B cell (primary cell): ENCODE results near the gene CDC42BPA. TPM values are rescaled to one million over a fixed set of nuclear protein-coding genes. Genes with fewer than 3 reads are reported as not detected.

ENCODE experiments used
- ATAC-seq: fragments of 200-7000 bp; cut with Tn5 transposase; one replicate; pipeline ENCODE4 v1.10.0; 2021; ENCODE audit warnings: low read depth, mild to moderate bottlenecking, moderate number of reproducible peaks, moderate library complexity
- CTCF ChIA-PET: fragments of 350-600 bp; sonication (Branson Sonifier 250); formaldehyde crosslinking; loops from one replicate; lab custom pipeline; 2021; ENCODE audit warnings: antibody characterized with exemption, inconsistent platforms; lab: Charles Lee
- POLR2A ChIA-PET: fragments of 350-600 bp; sonication (Branson Sonifier 250); formaldehyde crosslinking; loops from one replicate; lab custom pipeline; 2021; ENCODE audit warnings: antibody characterized with exemption; lab: Charles Lee
- DNase-seq: peaks from one replicate; pipeline ENCODE4 v3.0.0; 2013
- H2AFZ ChIP-seq: 2 replicates; pipeline ENCODE4 v1.6.1; 2012; ENCODE audit warnings: mild to moderate bottlenecking, low read depth, low read length; ENCODE audit not compliant: insufficient read depth, poor library complexity, severe bottlenecking
- H3K27ac ChIP-seq, 2 donors: 1 replicate in 1 of 2; 2 replicates in 1 of 2; pipeline ENCODE4 v1.5.1; 2012 to 2013; ENCODE audit warnings: low read length in 2 of 2, mild to moderate bottlenecking in 2 of 2, moderate library complexity in 1 of 2
- H3K27me3 ChIP-seq, 4 experiments: fragments of 200-600 bp in 1 of 4; sonication (generic) in 1 of 4; replicated peaks in 1 of 4; 1 replicate in 2 of 4; 2 replicates in 2 of 4; pipeline versions ENCODE4 v1.6.1 to v1.7.0; 2013 to 2016; ENCODE audit warnings: low read length in 3 of 4, mild to moderate bottlenecking in 2 of 4, mixed read lengths in 1 of 4, moderate library complexity in 1 of 4; ENCODE audit not compliant: insufficient read depth in 4 of 4, control insufficient read depth in 3 of 4; ENCODE audit errors: control extremely low read depth in 1 of 4
- H3K36me3 ChIP-seq, 2 experiments: replicated peaks in 1 of 2; 1 replicate in 1 of 2; 2 replicates in 1 of 2; pipeline versions ENCODE4 v1.6.1 to v1.7.1; 2013; ENCODE audit warnings: low read length in 1 of 2; ENCODE audit not compliant: insufficient read depth in 2 of 2, control insufficient read depth in 1 of 2; ENCODE audit errors: control extremely low read depth in 1 of 2, extremely low read depth in 1 of 2
- H3K4me1 ChIP-seq, 2 donors: fragments of 200-600 bp in 1 of 2; sonication (generic) in 1 of 2; 1 replicate in 1 of 2; 2 replicates in 1 of 2; pipeline versions ENCODE4 v1.5.1 to v1.6.1; 2013 to 2017; ENCODE audit warnings: low read length in 2 of 2; ENCODE audit not compliant: control insufficient read depth in 2 of 2, insufficient read depth in 2 of 2
- H3K4me2 ChIP-seq: replicated peaks from 2 replicates; pipeline ENCODE3; 2012; ENCODE audit warnings: mild to moderate bottlenecking, low read depth, low read length; ENCODE audit not compliant: poor library complexity, severe bottlenecking
- H3K4me3 ChIP-seq, 5 experiments: fragments of 200-600 bp in 1 of 5; sonication (generic) in 1 of 5; 1 replicate in 3 of 5; 2 replicates in 2 of 5; pipeline versions ENCODE4 v1.5.1 to v1.7.0; 2011 to 2016; ENCODE audit warnings: low read length in 4 of 5, mild to moderate bottlenecking in 4 of 5, low read depth in 2 of 5, control low read depth in 1 of 5, moderate library complexity in 1 of 5; ENCODE audit not compliant: insufficient read depth in 1 of 5; ENCODE audit errors: control extremely low read depth in 1 of 5, extremely low read depth in 1 of 5
- H3K79me2 ChIP-seq: fragments of 200-600 bp; sonication (generic); one replicate; pipeline ENCODE4 v1.6.0; 2016; ENCODE audit warnings: low read length; ENCODE audit not compliant: control insufficient read depth, insufficient read depth
- H3K9ac ChIP-seq: fragments of 200-600 bp; sonication (generic); 2 replicates; pipeline ENCODE4 v1.6.1; 2017; ENCODE audit warnings: mild to moderate bottlenecking, low read length, moderate library complexity
- H3K9me3 ChIP-seq, 3 donors: one replicate each; pipeline versions ENCODE4 v1.6.1 to v1.7.1; 2013; ENCODE audit warnings: low read length in 2 of 3; ENCODE audit not compliant: control insufficient read depth in 2 of 3, insufficient read depth in 1 of 3; ENCODE audit errors: control extremely low read depth in 1 of 3
- H4K20me1 ChIP-seq: 2 replicates; pipeline ENCODE4 v1.6.0; 2012; ENCODE audit warnings: mild to moderate bottlenecking, low read length; ENCODE audit not compliant: insufficient read depth, control insufficient read depth, poor library complexity, severe bottlenecking
- H3K27ac Mint-ChIP-seq: one replicate; pipeline ENCODE4 v1.8.0; 2021; ENCODE audit warnings: mixed read lengths
- H3K27me3 Mint-ChIP-seq: one replicate; pipeline ENCODE4 v1.8.0; 2021; ENCODE audit warnings: mixed read lengths
- H3K4me1 Mint-ChIP-seq: one replicate; pipeline ENCODE4 v1.8.0; 2021; ENCODE audit warnings: mixed read lengths
- H3K4me3 Mint-ChIP-seq: one replicate; pipeline ENCODE4 v1.8.0; 2021; ENCODE audit warnings: mixed read lengths
- H3K9me3 Mint-ChIP-seq: one replicate; pipeline ENCODE4 v1.8.0; 2022; ENCODE audit warnings: mixed read lengths; ENCODE audit not compliant: insufficient read depth
- EZH2 ChIP-seq: IDR thresholded peaks from 2 replicates; pipeline ENCODE4 v1.6.1; 2012; ENCODE audit warnings: borderline replicate concordance, low read depth, mild to moderate bottlenecking, moderate library complexity, low read length; ENCODE audit not compliant: insufficient read depth, poor library complexity, severe bottlenecking
- WGBS: methylation state at CpG from one replicate; pipeline ENCODE4 v1.1.5; 2013; ENCODE audit warnings: missing lambda C conversion rate; ENCODE audit not compliant: insufficient coverage; 5-methylcytosine and 5-hydroxymethylcytosine counted together
- intact Hi-C: fragments of 100-400 bp; cut with micrococcal nuclease; formaldehyde crosslinking; loops from one replicate; pipeline ENCODE4 v1.10.0; 2022
- polyA plus RNA-seq: library from polyadenylated mRNA; depleted of rRNA; stranded (reverse); fragments of >200 nt; gene quantifications from 2 replicates; pipeline ENCODE4 v1.2.3, GENCODE V29; 2012
- total RNA-seq, 2 donors: library from RNA; stranded (reverse); fragments of 120-200 nt in 1 of 2; gene quantifications; 1 replicate in 1 of 2; 2 replicates in 1 of 2; pipeline versions ENCODE4 v1.2.3 to v1.2.4, GENCODE V29; 2013 to 2022
- TF ChIP-seq, protein P1 (sequence below): fragments of 200-600 bp; IDR thresholded peaks from one replicate; pipeline ENCODE4 v1.8.0; 2022; ENCODE audit warnings: antibody characterized with exemption, mild to moderate bottlenecking

The CDC42BPA gene
- total and polyA plus RNA-seq, 2 donors (not counting 1 experiment from before 2014, with no cell fraction given) = 0.04 to 0.69 TPM

DNA sequence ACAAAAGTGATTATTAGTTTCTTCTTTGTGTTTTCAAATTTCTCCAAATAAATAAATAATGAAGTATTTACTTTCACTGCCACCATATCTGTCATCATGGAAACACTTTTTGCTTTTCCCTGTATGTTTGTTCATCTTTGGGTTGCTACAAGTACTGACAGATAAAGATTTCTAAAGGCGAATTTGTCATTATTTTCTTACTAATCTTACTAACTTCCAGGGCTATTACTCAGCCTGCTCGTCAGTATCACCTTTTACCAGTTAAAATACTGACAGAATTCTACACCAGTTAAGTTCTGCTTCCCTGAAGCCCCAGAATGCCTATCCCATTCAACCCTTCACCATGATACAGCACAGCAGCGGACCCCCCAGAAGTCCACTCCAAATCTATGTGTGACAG is 106.1 kb downstream of the CDC42BPA start:
- ATAC-seq (no peak), DNase-seq (no peak)
- Histone ChIP-seq H3K27me3 (peaks cover 0 to 2% (median 0%) of the 10 kb centered on the region in 4 experiments), H3K4me2 (no peak overlapping the region), H2AFZ (no peak overlapping the region), H3K9me3 (no peaks in the 10 kb centered on the region), H3K4me3 (no peak overlapping the region), H3K36me3 (no peaks in the 10 kb centered on the region), H3K4me1 (no peaks in the 10 kb centered on the region), H3K79me2 (no peaks in the 10 kb centered on the region), H4K20me1 (no peaks in the 10 kb centered on the region), H3K9ac (no peak overlapping the region), H3K27ac (no peak overlapping the region)
- 94% methylated on average over 3 of the region's 3 CpGs for WGBS
- Mint-ChIP-seq H3K9me3 (no peaks in the 10 kb centered on the region), H3K27me3 (peaks cover 12% of the 10 kb centered on the region), H3K4me3 (no peak overlapping the region), H3K4me1 (no peaks in the 10 kb centered on the region), H3K27ac (no peak overlapping the region)
- ChIA-PET POLR2A (no interaction called here), CTCF (interaction anchor here (0.9 kb wide), 1 partner anchor 12 kb away, joined by 3 read pairs; no protein-coding TSS in a partner anchor)
- TF ChIP-seq EZH2 = no peak
- TF ChIP-seq, protein P1, sequence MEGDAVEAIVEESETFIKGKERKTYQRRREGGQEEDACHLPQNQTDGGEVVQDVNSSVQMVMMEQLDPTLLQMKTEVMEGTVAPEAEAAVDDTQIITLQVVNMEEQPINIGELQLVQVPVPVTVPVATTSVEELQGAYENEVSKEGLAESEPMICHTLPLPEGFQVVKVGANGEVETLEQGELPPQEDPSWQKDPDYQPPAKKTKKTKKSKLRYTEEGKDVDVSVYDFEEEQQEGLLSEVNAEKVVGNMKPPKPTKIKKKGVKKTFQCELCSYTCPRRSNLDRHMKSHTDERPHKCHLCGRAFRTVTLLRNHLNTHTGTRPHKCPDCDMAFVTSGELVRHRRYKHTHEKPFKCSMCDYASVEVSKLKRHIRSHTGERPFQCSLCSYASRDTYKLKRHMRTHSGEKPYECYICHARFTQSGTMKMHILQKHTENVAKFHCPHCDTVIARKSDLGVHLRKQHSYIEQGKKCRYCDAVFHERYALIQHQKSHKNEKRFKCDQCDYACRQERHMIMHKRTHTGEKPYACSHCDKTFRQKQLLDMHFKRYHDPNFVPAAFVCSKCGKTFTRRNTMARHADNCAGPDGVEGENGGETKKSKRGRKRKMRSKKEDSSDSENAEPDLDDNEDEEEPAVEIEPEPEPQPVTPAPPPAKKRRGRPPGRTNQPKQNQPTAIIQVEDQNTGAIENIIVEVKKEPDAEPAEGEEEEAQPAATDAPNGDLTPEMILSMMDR = no peak
- intact Hi-C loops = no loop called here

DNA sequence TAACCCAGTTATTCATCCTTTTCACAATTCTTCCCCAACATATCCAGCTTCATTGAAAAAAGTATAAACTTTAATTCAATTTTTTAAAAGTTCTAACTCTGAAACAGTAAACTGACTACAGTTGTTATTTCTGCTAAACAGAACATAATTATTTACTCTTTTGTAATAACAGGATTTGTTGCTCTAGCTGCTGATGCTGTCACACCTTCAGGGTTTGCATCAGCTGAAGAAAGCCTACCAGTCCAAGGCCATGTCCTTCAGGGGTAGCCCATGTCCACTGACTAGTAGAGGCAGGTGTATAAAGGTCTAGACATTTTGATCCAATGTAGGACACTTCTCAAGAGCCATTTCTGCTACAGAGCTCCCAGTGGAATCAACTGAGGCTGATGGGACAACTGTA is 107.7 kb downstream of the CDC42BPA start:
- H3K36me3 ChIP-seq = no peaks in the 10 kb centered on the region
- no peak for TF ChIP-seq EZH2
- TF ChIP-seq, protein P1 = no peak
- H3K79me2 ChIP-seq = no peaks in the 10 kb centered on the region
- DNase-seq (no peak), ATAC-seq (no peak)
- ChIA-PET POLR2A (no interaction called here), CTCF (no interaction called here)
- Mint-ChIP-seq H3K27me3 (peaks cover 12% of the 10 kb centered on the region), H3K4me3 (no peak overlapping the region), H3K4me1 (no peaks in the 10 kb centered on the region), H3K27ac (no peak overlapping the region), H3K9me3 (no peaks in the 10 kb centered on the region)
- H3K4me2 ChIP-seq = no peak overlapping the region
- H3K27me3 ChIP-seq = peaks cover 0 to 2% (median 0%) of the 10 kb centered on the region in 4 experiments
- H3K9me3 ChIP-seq = no peaks in the 10 kb centered on the region
- H3K4me3 ChIP-seq = no peak overlapping the region
- H3K4me1 ChIP-seq = no peaks in the 10 kb centered on the region
- no peak overlapping the region for H3K9ac ChIP-seq
- H2AFZ ChIP-seq = no peak overlapping the region
- intact Hi-C loops = no loop called here
- H3K27ac ChIP-seq = no peak overlapping the region
- H4K20me1 ChIP-seq = no peaks in the 10 kb centered on the region
